Fibroblast of lung (primary cell): ENCODE measurements around the gene C9.

Source experiments
- CTCF ChIP-seq, 2 donors: IDR thresholded peaks in 1 of 2; conservative IDR thresholded peaks in 1 of 2; 1 replicate in 1 of 2; 2 replicates in 1 of 2; pipeline ENCODE4 v1.5.1; 2011 to 2012; ENCODE audit warnings: low read length in 2 of 2, control low read depth in 1 of 2, inconsistent platforms in 1 of 2, low read depth in 1 of 2, mild to moderate bottlenecking in 1 of 2
- EZH2 ChIP-seq: IDR thresholded peaks from 2 replicates; pipeline ENCODE4 v1.5.1; 2012; ENCODE audit warnings: low read length, control low read depth, mild to moderate bottlenecking; ENCODE audit errors: missing control alignments

GRCh38 chr5:39405083-39405843 lies 41.0 kb upstream of the C9 start:
- no peak for TF ChIP-seq CTCF (conservative IDR thresholded peaks at IDR 0.05 in 1 of 2, IDR thresholded peaks at IDR 0.05 in 1 of 2; ENCODE audit: low read depth in 1 of 2, low read length in 2 of 2)
- TF ChIP-seq EZH2: no peak
